Gastrocnemius medialis (tissue), 4 donors: Measurements from ENCODE around the gene MEX3B.

Experiments
- POLR2A ChIP-seq, 2 donors: fragments of 450-650 bp; IDR thresholded peaks; one replicate each; pipeline ENCODE4 v1.6.1; 2017; ENCODE audit warnings: antibody characterized with exemption in 2 of 2, mild to moderate bottlenecking in 2 of 2, moderate library complexity in 2 of 2
- TF ChIP-seq, protein P1 (sequence below), 5 experiments: fragments of 450-650 bp in 3 of 5; fragments of 200-600 bp in 2 of 5; sonication (generic) in 2 of 5; IDR thresholded peaks in 4 of 5; conservative IDR thresholded peaks in 1 of 5; 1 replicate in 4 of 5; 2 replicates in 1 of 5; pipeline ENCODE4 v1.5.1; 2016 to 2019; ENCODE audit warnings: antibody characterized with exemption in 5 of 5, mild to moderate bottlenecking in 3 of 5, moderate library complexity in 3 of 5

DNA sequence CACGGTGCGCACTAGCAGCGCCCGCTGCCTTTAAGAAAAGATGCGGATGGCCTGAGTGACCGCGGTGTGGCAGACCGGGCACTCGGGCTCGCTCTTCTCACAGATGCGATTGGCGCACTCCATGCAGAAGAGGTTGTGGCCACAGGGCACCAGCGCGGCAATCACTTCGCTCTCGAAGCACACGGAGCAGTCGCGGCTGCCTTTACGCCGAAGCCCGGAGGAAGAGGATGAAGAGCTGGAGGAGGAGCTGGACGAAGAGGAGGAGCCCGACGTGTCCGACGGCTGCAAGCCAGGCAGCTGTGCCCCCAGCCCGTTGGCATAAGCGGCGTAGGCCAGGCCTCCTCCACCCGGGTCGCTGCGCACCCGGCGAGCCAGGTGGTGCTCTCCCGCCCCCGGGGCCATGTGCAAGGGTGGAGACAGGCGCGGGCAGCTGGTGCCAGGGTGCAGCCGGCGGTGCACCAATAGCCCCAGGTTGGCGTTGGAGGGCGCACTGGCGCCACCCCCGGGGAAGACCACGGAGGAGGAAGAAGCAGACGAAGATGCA is 2.6 kb downstream of the MEX3B start:
- TF ChIP-seq, protein P1, sequence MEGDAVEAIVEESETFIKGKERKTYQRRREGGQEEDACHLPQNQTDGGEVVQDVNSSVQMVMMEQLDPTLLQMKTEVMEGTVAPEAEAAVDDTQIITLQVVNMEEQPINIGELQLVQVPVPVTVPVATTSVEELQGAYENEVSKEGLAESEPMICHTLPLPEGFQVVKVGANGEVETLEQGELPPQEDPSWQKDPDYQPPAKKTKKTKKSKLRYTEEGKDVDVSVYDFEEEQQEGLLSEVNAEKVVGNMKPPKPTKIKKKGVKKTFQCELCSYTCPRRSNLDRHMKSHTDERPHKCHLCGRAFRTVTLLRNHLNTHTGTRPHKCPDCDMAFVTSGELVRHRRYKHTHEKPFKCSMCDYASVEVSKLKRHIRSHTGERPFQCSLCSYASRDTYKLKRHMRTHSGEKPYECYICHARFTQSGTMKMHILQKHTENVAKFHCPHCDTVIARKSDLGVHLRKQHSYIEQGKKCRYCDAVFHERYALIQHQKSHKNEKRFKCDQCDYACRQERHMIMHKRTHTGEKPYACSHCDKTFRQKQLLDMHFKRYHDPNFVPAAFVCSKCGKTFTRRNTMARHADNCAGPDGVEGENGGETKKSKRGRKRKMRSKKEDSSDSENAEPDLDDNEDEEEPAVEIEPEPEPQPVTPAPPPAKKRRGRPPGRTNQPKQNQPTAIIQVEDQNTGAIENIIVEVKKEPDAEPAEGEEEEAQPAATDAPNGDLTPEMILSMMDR (IDR thresholded peaks at IDR 0.05 in 4 of 5, conservative IDR thresholded peaks at IDR 0.05 in 1 of 5), result no peak
- no peak for TF ChIP-seq POLR2A (IDR thresholded peaks at IDR 0.05)
